LNCAP (cell line): ENCODE measurements around the gene LINGO3.

Source experiments
- TF ChIP-seq, protein P1 (sequence below): fragments of 450-650 bp; IDR thresholded peaks from 2 replicates; pipeline ENCODE4 v1.5.1; 2017; ENCODE audit warnings: mild to moderate bottlenecking

LINGO3 gene

DNA sequence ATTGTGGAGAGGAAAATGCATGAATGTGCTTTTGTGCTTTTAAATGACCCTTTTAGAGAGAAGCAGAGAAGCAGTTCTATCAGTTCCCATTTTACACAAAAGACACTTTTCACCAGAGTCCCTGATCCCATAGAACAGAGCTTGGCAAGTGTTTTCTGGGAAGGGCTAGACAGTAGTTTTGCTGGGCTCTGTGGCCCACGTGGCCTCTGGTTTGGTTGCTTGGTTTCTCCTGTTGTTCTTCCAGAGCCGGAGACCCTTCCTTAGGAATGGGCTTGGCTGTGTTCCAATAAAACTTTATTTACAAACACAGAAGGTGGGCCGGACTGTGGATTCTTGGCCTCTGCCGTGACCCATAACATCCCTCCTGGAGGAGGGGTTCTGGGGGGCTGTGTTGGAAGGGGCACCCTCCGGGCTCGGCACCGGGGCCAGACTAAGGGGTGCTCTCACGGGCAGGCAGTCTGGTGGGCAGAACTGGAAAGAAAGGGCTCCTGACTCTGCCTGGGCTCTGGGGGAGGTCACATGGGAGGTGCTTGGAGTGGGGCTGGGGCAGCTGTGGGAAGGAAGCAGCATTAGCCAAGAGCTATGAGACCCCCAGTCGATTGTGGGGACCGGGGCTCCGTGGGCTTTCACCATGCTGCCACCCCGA is 23.8 kb upstream of the LINGO3 start:
- TF ChIP-seq, protein P1, sequence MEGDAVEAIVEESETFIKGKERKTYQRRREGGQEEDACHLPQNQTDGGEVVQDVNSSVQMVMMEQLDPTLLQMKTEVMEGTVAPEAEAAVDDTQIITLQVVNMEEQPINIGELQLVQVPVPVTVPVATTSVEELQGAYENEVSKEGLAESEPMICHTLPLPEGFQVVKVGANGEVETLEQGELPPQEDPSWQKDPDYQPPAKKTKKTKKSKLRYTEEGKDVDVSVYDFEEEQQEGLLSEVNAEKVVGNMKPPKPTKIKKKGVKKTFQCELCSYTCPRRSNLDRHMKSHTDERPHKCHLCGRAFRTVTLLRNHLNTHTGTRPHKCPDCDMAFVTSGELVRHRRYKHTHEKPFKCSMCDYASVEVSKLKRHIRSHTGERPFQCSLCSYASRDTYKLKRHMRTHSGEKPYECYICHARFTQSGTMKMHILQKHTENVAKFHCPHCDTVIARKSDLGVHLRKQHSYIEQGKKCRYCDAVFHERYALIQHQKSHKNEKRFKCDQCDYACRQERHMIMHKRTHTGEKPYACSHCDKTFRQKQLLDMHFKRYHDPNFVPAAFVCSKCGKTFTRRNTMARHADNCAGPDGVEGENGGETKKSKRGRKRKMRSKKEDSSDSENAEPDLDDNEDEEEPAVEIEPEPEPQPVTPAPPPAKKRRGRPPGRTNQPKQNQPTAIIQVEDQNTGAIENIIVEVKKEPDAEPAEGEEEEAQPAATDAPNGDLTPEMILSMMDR = no peak

DNA sequence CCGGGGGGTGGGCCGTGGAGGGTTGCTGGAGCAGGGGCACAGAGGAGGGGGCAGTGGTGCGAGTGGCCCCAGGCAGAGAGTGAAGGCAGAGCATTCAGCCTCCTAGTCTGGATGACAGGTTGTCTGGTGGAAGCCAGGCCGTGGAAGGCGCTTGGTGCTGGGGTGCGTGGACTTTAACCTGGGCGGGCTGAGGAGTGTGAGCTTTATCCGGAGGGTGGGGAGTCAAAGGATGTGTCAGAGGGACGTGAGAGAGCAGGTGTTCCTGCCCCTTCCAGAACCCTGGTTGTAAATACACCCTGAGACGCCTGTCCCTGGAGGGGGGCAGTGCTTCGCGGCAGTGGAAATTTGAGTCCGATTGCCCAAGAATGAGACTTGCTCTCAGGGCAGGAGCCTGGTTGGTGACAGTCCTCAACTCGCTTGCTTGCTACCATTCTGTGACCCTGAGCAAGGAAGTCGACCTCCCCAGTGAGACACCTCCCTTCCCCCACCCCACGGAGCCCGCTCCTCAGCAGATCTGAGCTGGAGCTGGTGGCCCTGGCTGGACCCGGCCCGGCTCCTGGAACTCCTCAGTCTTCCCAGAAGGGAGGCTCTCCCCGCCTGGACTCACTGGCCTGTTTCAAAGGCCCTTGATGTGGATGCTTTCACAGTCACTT is 22.8 kb upstream of the LINGO3 start:
- TF ChIP-seq, protein P1 = no peak

DNA sequence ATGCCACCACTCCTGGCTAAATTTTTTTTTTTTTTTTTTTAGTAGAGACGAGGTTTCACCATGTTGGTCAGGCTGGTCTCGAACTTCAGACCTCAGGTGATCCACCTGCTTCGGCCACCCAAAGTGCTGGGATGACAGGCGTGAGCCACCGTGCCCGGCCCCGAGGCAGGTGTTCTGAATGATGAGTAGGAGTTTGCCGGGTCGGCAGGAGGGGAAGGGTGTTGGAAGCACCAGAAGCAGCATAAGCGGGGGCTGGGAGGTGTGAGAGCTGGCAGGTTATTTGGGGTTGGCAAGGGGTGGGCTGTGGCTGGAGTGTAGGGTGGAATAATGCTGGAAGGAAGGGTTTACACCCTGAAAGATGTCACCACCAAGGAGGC is 22.3 kb upstream of the LINGO3 start:
- TF ChIP-seq, protein P1 = no peak

DNA sequence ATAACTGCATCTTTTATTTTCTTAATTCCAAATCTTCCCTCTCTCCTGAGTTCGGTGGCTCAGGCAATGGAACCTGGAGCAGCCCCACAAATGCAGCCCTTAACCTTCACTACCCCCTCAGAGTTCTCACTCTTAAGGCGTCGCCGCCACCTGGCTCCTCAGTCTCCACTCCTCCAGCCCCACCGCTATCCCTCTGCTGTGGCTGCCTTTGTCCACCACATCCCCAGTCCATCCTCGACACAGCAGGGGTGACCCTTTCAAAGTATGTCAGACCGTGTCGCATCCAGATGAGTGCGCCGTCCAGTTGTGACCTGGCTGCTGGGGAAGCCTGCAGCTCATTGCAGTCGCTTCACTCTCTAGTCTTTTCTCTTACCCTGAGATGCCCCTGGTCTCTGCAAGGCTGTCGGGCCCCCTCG is 21.6 kb upstream of the LINGO3 start:
- TF ChIP-seq, protein P1 = no peak

DNA sequence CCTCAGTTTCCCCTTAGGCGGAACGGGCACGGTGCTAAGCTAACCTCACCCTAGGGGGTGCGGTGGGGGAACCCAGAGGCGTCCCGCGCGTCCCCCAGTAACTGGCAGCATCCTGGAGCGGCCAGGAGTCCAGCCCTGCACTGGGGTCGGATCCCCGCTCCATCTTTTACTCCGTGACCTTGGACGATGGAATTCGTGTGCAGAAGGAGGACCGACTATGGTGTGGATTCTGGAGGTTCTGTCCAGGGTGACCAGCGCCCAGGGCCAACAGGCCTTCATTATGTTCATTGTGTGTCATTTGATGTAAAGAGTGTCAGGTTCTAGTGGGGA is 21.2 kb upstream of the LINGO3 start:
- TF ChIP-seq, protein P1 = no peak

DNA sequence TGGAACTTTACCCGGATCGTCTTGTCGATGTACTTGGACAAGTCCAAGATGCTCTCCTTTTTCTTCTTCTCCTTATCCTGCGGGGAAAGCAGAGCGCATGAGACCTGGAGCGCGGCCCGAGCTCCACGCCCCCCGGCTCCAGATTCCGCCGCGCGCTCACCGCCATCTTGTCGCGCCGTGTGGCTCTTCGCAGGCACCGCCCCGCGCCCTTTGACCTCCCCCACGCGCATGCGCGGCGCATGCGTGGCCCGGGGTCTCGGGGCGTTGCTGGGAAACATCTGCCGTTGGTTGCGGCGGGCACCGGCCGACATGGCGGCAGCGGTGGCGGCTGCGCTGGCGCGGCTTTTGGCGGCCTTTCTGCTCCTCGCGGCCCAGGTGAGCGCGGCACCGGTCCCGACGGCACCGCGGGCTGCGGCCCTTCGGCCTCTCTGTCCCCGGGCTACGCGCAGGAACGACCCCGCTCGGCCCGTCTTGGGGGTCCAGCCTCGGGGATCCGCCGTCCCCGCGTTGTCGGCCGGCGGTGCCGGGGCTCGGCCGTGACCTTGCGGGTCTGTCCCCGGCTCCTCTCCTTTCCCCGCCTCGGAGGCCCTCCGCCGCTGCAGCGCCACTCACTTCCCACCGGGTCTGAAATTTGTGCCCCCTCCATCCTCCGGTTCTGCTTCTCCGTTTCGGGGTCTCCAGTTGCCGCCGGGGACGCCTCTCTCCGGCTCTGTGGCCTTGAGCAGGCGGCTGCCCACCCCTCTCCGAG is 20.6 kb upstream of the LINGO3 start, which contains the start of the genes LSM7 and SPPL2B:
LSM7 (minus strand) TSS at position 186 of the 748 bp plus-strand sequence; CDS start at position 166, 20 bp downstream.
SPPL2B (plus strand) TSS at position 284 of the 748 bp plus-strand sequence; CDS start at position 310, 26 bp downstream.
- TF ChIP-seq, protein P1 = no peak

DNA sequence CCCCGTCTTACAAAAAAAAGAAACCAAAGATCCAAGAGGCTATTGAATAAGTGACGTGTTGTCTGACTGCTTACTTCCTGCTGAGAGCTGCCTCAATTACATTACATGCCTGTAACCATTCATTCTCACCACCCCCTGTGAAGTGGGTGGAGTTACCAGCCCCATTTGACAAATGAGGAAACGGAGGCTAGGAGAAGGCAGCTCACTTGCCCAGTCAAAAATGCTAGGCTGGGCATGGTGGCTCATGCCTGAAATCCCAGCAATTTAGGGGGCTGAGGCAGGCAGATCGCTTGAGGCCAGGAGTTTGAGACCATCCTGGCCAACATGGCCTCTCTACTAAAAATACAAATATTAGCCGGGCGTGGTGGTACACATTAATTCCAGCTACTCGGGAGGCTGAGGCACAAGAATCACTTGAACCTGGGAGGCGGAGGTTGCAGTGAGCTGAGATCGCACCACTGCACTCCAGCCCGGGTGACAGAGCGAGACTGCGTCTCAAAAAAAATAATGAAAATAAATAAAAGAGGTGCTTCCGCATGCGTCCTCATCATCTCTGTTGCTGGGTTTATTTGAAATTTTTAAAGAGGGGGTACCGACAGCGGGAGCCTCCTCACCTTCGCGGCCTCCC is 19.9 kb upstream of the LINGO3 start:
- TF ChIP-seq, protein P1 = no peak
